ENCODE data around the gene BNC2.

The BNC2 gene

GRCh38 chr9:16611983-16612382 is 258.5 kb downstream of the BNC2 start:
- Histone ChIP-seq H3K4me3 (ENCODE audit: low read depth, low read length, poor library complexity, severe bottlenecking) (no peak overlapping the region), H3K36me3 (ENCODE audit: insufficient read depth, low read length) (no peaks in the 10 kb centered on the region), H3K4me2 (ENCODE audit: low read length) (no peak overlapping the region)

GRCh38 chr9:16611001-16611400 is 259.5 kb downstream of the BNC2 start:
- H3K9me2 ChIP-seq (ENCODE audit: low read depth, low read length) = no peaks in the 10 kb centered on the region
- H3K4me1 ChIP-seq (ENCODE audit: insufficient read depth, low read length, severe bottlenecking) = no peaks in the 10 kb centered on the region
- H3K36me3 ChIP-seq (ENCODE audit: insufficient read depth, low read length) = no peaks in the 10 kb centered on the region
- no peak overlapping the region for H3K27ac ChIP-seq (ENCODE audit: low read depth, low read length, poor library complexity, severe bottlenecking)
- no peak overlapping the region for H3K4me2 ChIP-seq (ENCODE audit: low read length)
- TF ChIP-seq EZH2 (IDR thresholded peaks at IDR 0.05; ENCODE audit: borderline replicate concordance, low read length) (no peak), CTCF (IDR thresholded peaks at IDR 0.05; ENCODE audit: low read length) (no peak)
- no peak overlapping the region for H2AFZ ChIP-seq (ENCODE audit: low read length)
- no peaks in the 10 kb centered on the region for H3F3A ChIP-seq (ENCODE audit: insufficient read depth, low read length)
- no peaks in the 10 kb centered on the region for H3K27me3 ChIP-seq (ENCODE audit: insufficient read depth, low read length)
- H3K79me2 ChIP-seq (ENCODE audit: insufficient read depth, low read length) = no peaks in the 10 kb centered on the region
- H3K4me3 ChIP-seq (ENCODE audit: low read depth, low read length, poor library complexity, severe bottlenecking) = no peak overlapping the region
- no peak overlapping the region for H3K9ac ChIP-seq (ENCODE audit: low read length)
- H3K9me3 ChIP-seq (ENCODE audit: low read length) = no peaks in the 10 kb centered on the region
- H4K20me1 ChIP-seq (ENCODE audit: insufficient read depth, low read length) = no peaks in the 10 kb centered on the region

More at GRCh38 chr9:16611983-16612382, 258.5 kb downstream of the BNC2 start:
- no peak overlapping the region for H3K9ac ChIP-seq (ENCODE audit: low read length)
- TF ChIP-seq CTCF (IDR thresholded peaks at IDR 0.05; ENCODE audit: low read length) (no peak), EZH2 (IDR thresholded peaks at IDR 0.05; ENCODE audit: borderline replicate concordance, low read length) (no peak)
- H3K9me3 ChIP-seq (ENCODE audit: low read length) = no peaks in the 10 kb centered on the region
- H3F3A ChIP-seq (ENCODE audit: insufficient read depth, low read length) = no peaks in the 10 kb centered on the region
- no peak overlapping the region for H3K27ac ChIP-seq (ENCODE audit: low read depth, low read length, poor library complexity, severe bottlenecking)
- H3K9me2 ChIP-seq (ENCODE audit: low read depth, low read length) = no peaks in the 10 kb centered on the region
- no peaks in the 10 kb centered on the region for H3K79me2 ChIP-seq (ENCODE audit: insufficient read depth, low read length)
- H4K20me1 ChIP-seq (ENCODE audit: insufficient read depth, low read length) = no peaks in the 10 kb centered on the region
- H3K4me1 ChIP-seq (ENCODE audit: insufficient read depth, low read length, severe bottlenecking) = no peaks in the 10 kb centered on the region
- no peaks in the 10 kb centered on the region for H3K27me3 ChIP-seq (ENCODE audit: insufficient read depth, low read length)
- H2AFZ ChIP-seq (ENCODE audit: low read length) = no peak overlapping the region

- H3F3A ChIP-seq (ENCODE audit: insufficient read depth, low read length) = no peaks in the 10 kb centered on the region
- H3K4me3 ChIP-seq (ENCODE audit: low read depth, low read length, poor library complexity, severe bottlenecking) = no peak overlapping the region
- H3K79me2 ChIP-seq (ENCODE audit: insufficient read depth, low read length) = no peaks in the 10 kb centered on the region
- no peaks in the 10 kb centered on the region for H3K4me1 ChIP-seq (ENCODE audit: insufficient read depth, low read length, severe bottlenecking)
- H4K20me1 ChIP-seq (ENCODE audit: insufficient read depth, low read length) = no peaks in the 10 kb centered on the region
- no peaks in the 10 kb centered on the region for H3K27me3 ChIP-seq (ENCODE audit: insufficient read depth, low read length)
- H3K9me3 ChIP-seq (ENCODE audit: low read length) = no peaks in the 10 kb centered on the region
- no peak overlapping the region for H3K4me2 ChIP-seq (ENCODE audit: low read length)
- H3K27ac ChIP-seq (ENCODE audit: low read depth, low read length, poor library complexity, severe bottlenecking) = no peak overlapping the region
- H3K9ac ChIP-seq (ENCODE audit: low read length) = no peak overlapping the region
- TF ChIP-seq CTCF (IDR thresholded peaks at IDR 0.05; ENCODE audit: low read length) (no peak), EZH2 (IDR thresholded peaks at IDR 0.05; ENCODE audit: borderline replicate concordance, low read length) (no peak)
- no peaks in the 10 kb centered on the region for H3K9me2 ChIP-seq (ENCODE audit: low read depth, low read length)
- H2AFZ ChIP-seq (ENCODE audit: low read length) = no peak overlapping the region
- H3K36me3 ChIP-seq (ENCODE audit: insufficient read depth, low read length) = no peaks in the 10 kb centered on the region
These were observed 259.9 kb downstream of the BNC2 start for GRCh38 chr9:16610538-16610937.
